Caco-2 (cell line): Measurements from ENCODE around the gene TLR8. TPM values are rescaled to one million over a fixed set of nuclear protein-coding genes. Genes with fewer than 3 reads are reported as not detected.

Experiments
- BruUV-seq: library from RNA; stranded (reverse); fragments of 400-500 nt; replicated peaks from 2 replicates; lab custom pipeline; 2021; lab: Mats Ljungman, UMichigan
- CTCF ChIA-PET: fragments of 300-600 bp; sonication (Branson Sonifier 250); formaldehyde crosslinking; loops from one replicate; lab custom pipeline; 2022; ENCODE audit warnings: antibody characterized with exemption; lab: Charles Lee
- POLR2A ChIA-PET: fragments of 300-600 bp; sonication (Branson Sonifier 250); formaldehyde crosslinking; loops from one replicate; lab custom pipeline; 2022; ENCODE audit warnings: antibody characterized with exemption; lab: Charles Lee
- DNase-seq, 2 experiments: peaks; one replicate each; pipeline versions ENCODE4 v3.0.0 to v3.0.0-alpha.2; 2020 to 2022
- H3K27me3 ChIP-seq: replicated peaks from 2 replicates; pipeline ENCODE4 v1.6.0; 2011; ENCODE audit warnings: low read length; ENCODE audit not compliant: control insufficient read depth, insufficient read depth
- H3K36me3 ChIP-seq: 2 replicates; pipeline ENCODE4 v1.5.1; 2011; ENCODE audit warnings: low read length; ENCODE audit not compliant: control insufficient read depth, insufficient read depth
- H3K4me1 ChIP-seq: fragments of 250-450 bp; sonication (Bioruptor Pico); 2 replicates; pipeline ENCODE4 v1.5.1; 2020; ENCODE audit warnings: mild to moderate bottlenecking
- H3K4me3 ChIP-seq: 2 replicates; pipeline ENCODE4 v1.5.1; 2011; ENCODE audit warnings: low read depth, mild to moderate bottlenecking, control low read depth, low read length
- H3K9me3 ChIP-seq: fragments of 250-450 bp; sonication (Bioruptor Pico); 2 replicates; pipeline ENCODE4 v1.5.1; 2020; ENCODE audit warnings: mild to moderate bottlenecking, moderate library complexity
- H3K27ac Mint-ChIP-seq: one replicate; pipeline ENCODE4 v1.8.0; 2022; ENCODE audit warnings: mixed read lengths; ENCODE audit not compliant: unreplicated experiment
- H3K27me3 Mint-ChIP-seq: one replicate; pipeline ENCODE4 v1.8.0; 2022; ENCODE audit warnings: mixed read lengths; ENCODE audit not compliant: insufficient read depth, unreplicated experiment
- H3K36me3 Mint-ChIP-seq: one replicate; pipeline ENCODE4 v1.8.0; 2022; ENCODE audit warnings: mild to moderate bottlenecking, mixed read lengths; ENCODE audit not compliant: insufficient read depth, unreplicated experiment
- H3K4me1 Mint-ChIP-seq: one replicate; pipeline ENCODE4 v1.8.0; 2022; ENCODE audit warnings: low read depth, mixed read lengths; ENCODE audit not compliant: unreplicated experiment
- H3K4me3 Mint-ChIP-seq: one replicate; pipeline ENCODE4 v1.8.0; 2022; ENCODE audit warnings: mild to moderate bottlenecking, moderate library complexity, mixed read lengths; ENCODE audit not compliant: unreplicated experiment
- H3K9me3 Mint-ChIP-seq: one replicate; pipeline ENCODE4 v1.8.0; 2022; ENCODE audit warnings: mixed read lengths; ENCODE audit not compliant: unreplicated experiment
- intact Hi-C: fragments of 100-400 bp; cut with micrococcal nuclease; formaldehyde crosslinking; loops from one replicate; pipeline ENCODE4 v1.10.0; 2022; ENCODE audit not compliant: unreplicated experiment
- total RNA-seq: library from RNA; stranded (reverse); gene quantifications from 2 replicates; pipeline ENCODE4 v1.2.3, GENCODE V29; 2022
- TF ChIP-seq, protein P1 (sequence below), 2 experiments: fragments of 200-600 bp in 1 of 2; IDR thresholded peaks; 1 replicate in 1 of 2; 2 replicates in 1 of 2; pipeline versions ENCODE4 v1.5.1 to v1.8.0; 2011 to 2022; ENCODE audit warnings: antibody characterized with exemption in 1 of 2, control low read depth in 1 of 2, inconsistent platforms in 1 of 2, low read depth in 1 of 2, low read length in 1 of 2, mild to moderate bottlenecking in 1 of 2, moderate library complexity in 1 of 2; ENCODE audit not compliant: insufficient read depth in 1 of 2, severe bottlenecking in 1 of 2, unreplicated experiment in 1 of 2

TLR8 gene
- total RNA-seq, 1 experiment from 2014 or later: not detected

DNA sequence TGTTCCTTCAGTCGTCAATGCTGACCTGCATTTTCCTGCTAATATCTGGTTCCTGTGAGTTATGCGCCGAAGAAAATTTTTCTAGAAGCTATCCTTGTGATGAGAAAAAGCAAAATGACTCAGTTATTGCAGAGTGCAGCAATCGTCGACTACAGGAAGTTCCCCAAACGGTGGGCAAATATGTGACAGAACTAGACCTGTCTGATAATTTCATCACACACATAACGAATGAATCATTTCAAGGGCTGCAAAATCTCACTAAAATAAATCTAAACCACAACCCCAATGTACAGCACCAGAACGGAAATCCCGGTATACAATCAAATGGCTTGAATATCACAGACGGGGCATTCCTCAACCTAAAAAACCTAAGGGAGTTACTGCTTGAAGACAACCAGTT is 12.6 kb downstream of the TLR8 start:
- BruUV-seq: no TSS peak
- Mint-ChIP-seq H3K36me3 (no peaks in the 10 kb centered on the region), H3K27ac (no peak overlapping the region), H3K4me3 (no peak overlapping the region), H3K9me3 (no peaks in the 10 kb centered on the region), H3K27me3 (no peaks in the 10 kb centered on the region), H3K4me1 (no peaks in the 10 kb centered on the region)
- ChIA-PET POLR2A (no interaction called here), CTCF (no interaction called here)
- no peaks in the 10 kb centered on the region for H3K9me3 ChIP-seq
- TF ChIP-seq, protein P1, sequence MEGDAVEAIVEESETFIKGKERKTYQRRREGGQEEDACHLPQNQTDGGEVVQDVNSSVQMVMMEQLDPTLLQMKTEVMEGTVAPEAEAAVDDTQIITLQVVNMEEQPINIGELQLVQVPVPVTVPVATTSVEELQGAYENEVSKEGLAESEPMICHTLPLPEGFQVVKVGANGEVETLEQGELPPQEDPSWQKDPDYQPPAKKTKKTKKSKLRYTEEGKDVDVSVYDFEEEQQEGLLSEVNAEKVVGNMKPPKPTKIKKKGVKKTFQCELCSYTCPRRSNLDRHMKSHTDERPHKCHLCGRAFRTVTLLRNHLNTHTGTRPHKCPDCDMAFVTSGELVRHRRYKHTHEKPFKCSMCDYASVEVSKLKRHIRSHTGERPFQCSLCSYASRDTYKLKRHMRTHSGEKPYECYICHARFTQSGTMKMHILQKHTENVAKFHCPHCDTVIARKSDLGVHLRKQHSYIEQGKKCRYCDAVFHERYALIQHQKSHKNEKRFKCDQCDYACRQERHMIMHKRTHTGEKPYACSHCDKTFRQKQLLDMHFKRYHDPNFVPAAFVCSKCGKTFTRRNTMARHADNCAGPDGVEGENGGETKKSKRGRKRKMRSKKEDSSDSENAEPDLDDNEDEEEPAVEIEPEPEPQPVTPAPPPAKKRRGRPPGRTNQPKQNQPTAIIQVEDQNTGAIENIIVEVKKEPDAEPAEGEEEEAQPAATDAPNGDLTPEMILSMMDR (IDR thresholded peaks at IDR 0.05; ENCODE audit: insufficient read depth in 1 of 2, low read depth in 1 of 2, low read length in 1 of 2, severe bottlenecking in 1 of 2, unreplicated experiment in 1 of 2): no peak
- DNase-seq: no peak
- H3K4me3 ChIP-seq: no peak overlapping the region
- intact Hi-C loops: no loop called here
- no peaks in the 10 kb centered on the region for H3K27me3 ChIP-seq
- no peaks in the 10 kb centered on the region for H3K36me3 ChIP-seq
- no peaks in the 10 kb centered on the region for H3K4me1 ChIP-seq

DNA sequence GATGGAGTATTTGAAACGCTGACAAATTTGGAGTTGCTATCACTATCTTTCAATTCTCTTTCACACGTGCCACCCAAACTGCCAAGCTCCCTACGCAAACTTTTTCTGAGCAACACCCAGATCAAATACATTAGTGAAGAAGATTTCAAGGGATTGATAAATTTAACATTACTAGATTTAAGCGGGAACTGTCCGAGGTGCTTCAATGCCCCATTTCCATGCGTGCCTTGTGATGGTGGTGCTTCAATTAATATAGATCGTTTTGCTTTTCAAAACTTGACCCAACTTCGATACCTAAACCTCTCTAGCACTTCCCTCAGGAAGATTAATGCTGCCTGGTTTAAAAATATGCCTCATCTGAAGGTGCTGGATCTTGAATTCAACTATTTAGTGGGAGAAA is 13.2 kb downstream of the TLR8 start:
- no peak overlapping the region for H3K4me3 Mint-ChIP-seq
- no peak overlapping the region for H3K27ac Mint-ChIP-seq
- no peaks in the 10 kb centered on the region for H3K9me3 ChIP-seq
- no peaks in the 10 kb centered on the region for H3K4me1 ChIP-seq
- TF ChIP-seq, protein P1 (IDR thresholded peaks at IDR 0.05; ENCODE audit: insufficient read depth in 1 of 2, low read depth in 1 of 2, low read length in 1 of 2, severe bottlenecking in 1 of 2, unreplicated experiment in 1 of 2): no peak
- H3K27me3 Mint-ChIP-seq: no peaks in the 10 kb centered on the region
- no peaks in the 10 kb centered on the region for H3K27me3 ChIP-seq
- no peak for DNase-seq
- H3K36me3 Mint-ChIP-seq: no peaks in the 10 kb centered on the region
- BruUV-seq: no TSS peak
- ChIA-PET POLR2A (no interaction called here), CTCF (no interaction called here)
- intact Hi-C loops: no loop called here
- no peak overlapping the region for H3K4me3 ChIP-seq
- no peaks in the 10 kb centered on the region for H3K4me1 Mint-ChIP-seq
- H3K9me3 Mint-ChIP-seq: no peaks in the 10 kb centered on the region
- no peaks in the 10 kb centered on the region for H3K36me3 ChIP-seq

DNA sequence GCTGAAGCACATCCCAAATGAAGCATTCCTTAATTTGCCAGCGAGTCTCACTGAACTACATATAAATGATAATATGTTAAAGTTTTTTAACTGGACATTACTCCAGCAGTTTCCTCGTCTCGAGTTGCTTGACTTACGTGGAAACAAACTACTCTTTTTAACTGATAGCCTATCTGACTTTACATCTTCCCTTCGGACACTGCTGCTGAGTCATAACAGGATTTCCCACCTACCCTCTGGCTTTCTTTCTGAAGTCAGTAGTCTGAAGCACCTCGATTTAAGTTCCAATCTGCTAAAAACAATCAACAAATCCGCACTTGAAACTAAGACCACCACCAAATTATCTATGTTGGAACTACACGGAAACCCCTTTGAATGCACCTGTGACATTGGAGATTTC is 14.6 kb downstream of the TLR8 start:
- CTCF ChIA-PET: no interaction called here
- H3K4me1 Mint-ChIP-seq: no peaks in the 10 kb centered on the region
- no peaks in the 10 kb centered on the region for H3K9me3 ChIP-seq
- H3K4me3 ChIP-seq: no peak overlapping the region
- no peaks in the 10 kb centered on the region for H3K27me3 Mint-ChIP-seq
- intact Hi-C loops: no loop called here
- H3K4me3 Mint-ChIP-seq: no peak overlapping the region
- H3K9me3 Mint-ChIP-seq: no peaks in the 10 kb centered on the region
- H3K36me3 Mint-ChIP-seq: no peaks in the 10 kb centered on the region
- no peaks in the 10 kb centered on the region for H3K4me1 ChIP-seq
- no peaks in the 10 kb centered on the region for H3K27me3 ChIP-seq
- BruUV-seq: no TSS peak
- POLR2A ChIA-PET: no interaction called here
- TF ChIP-seq, protein P1 (IDR thresholded peaks at IDR 0.05; ENCODE audit: insufficient read depth in 1 of 2, low read depth in 1 of 2, low read length in 1 of 2, severe bottlenecking in 1 of 2, unreplicated experiment in 1 of 2): no peak
- H3K36me3 ChIP-seq: no peaks in the 10 kb centered on the region
- no peak for DNase-seq
- H3K27ac Mint-ChIP-seq: no peak overlapping the region
